ENCODE results near the gene DCDC2.
A peak's percentile ranks its signal among the peaks of the same experiment; 100 is the strongest.
"Not testable (repeated sequence)": the region's sequence is repeated elsewhere in the genome, so short reads cannot be mapped to it uniquely, and the experiment has no call there.

DCDC2 gene

GRCh38 chr6:24381476-24382219, 23.8 kb upstream of the DCDC2 start:
- no peak overlapping the region for H3K4me3 ChIP-seq (ENCODE audit: low read depth, low read length)

- H3K4me3 ChIP-seq (ENCODE audit: low read depth, low read length), result no peak overlapping the region
These were observed 20.7 kb upstream of the DCDC2 start for GRCh38 chr6:24378473-24379097.

DNA sequence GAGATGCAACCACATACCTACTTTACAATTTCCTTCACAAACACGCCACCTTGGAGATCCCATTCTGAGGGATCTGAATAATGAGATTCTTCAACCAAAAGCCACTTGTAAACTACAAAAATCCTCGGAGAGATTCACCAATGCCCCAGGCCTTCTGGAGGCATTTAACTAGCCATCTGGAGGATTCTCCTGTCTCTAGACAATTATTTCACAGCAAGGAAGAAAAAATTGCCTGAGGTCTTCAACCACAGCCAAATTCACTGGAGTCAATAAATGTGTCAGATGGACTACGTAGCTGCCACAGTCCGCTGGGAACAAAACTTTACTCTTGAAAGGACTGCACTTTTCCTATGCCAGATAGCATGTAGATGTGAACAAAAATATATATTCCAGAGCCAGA, 19.0 kb upstream of the DCDC2 start:
- H3K4me3 ChIP-seq (ENCODE audit: low read depth, low read length), result no peak overlapping the region

- H3K4me3 ChIP-seq (ENCODE audit: low read depth, low read length), result no peak overlapping the region
These were observed 16.8 kb upstream of the DCDC2 start for GRCh38 chr6:24374612-24375011.

GRCh38 chr6:24365103-24365633, 7.3 kb upstream of the DCDC2 start:
- not testable (repeated sequence) for H3K4me3 ChIP-seq (ENCODE audit: low read depth, low read length)

DNA sequence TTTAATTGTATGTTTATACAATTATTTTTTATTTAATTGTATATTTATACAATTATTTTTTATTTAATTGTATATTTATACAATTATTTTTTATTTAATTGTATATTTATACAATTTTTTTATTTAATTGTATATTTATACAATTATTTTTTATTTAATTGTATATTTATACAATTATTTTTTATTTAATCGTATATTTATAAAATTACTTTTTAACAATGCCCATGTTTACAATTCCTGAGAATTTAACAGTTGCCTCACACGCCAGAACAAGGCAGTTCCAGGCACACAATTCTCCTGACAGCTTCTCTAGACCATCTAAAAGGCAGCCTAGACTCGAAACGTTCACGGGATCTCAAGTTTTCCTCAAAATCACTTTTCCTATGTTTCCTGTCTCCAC, 4.5 kb upstream of the DCDC2 start:
- H3K4me3 ChIP-seq (ENCODE audit: low read depth, low read length), result not testable (repeated sequence)

DNA sequence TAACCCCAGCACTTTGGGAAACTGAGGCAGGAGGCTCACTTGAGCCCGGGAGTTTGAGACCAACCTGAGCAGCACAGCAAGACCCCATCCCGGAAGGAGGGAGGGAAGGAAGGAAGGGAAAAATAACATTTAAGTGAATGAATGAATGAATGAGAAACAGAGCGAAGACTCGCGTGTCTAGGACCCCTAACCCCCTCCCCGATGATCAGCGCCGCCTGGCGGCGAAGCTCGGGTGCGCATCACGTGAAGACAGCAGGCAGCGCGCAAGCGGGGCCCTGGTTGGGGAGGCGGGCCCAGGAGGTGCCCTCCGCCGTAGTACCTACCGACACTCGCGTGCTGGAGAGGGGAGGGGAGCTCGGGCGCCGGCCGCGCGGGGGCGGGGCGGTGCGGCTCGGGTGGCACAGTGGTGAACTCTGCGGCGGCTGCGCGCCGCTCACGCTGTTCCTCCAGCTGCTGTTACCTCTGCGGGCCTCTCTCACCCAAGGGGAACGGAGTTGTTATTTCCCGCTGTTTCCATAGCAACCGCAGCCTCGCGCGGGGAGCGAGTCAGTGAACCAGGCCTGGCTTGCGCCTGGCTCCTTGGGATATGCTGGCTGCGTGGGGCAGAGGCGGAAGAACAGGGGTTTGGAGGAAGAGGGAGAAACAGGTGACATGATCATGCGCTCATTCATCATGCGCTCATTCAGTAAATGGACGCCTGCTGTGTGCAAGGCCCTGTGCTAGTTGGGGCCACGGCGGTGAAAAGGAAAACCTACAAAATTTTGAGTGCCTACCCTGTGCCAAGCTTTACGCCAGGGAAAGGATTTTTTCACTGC, 2.0 kb upstream of the DCDC2 start:
- H3K4me3 ChIP-seq (ENCODE audit: low read depth, low read length), result peak overlapping the region; percentile 44

- no peak overlapping the region for H3K4me3 ChIP-seq (ENCODE audit: low read depth, low read length)
These were observed 461 bp upstream of the DCDC2 start for GRCh38 chr6:24358219-24358821.

DNA sequence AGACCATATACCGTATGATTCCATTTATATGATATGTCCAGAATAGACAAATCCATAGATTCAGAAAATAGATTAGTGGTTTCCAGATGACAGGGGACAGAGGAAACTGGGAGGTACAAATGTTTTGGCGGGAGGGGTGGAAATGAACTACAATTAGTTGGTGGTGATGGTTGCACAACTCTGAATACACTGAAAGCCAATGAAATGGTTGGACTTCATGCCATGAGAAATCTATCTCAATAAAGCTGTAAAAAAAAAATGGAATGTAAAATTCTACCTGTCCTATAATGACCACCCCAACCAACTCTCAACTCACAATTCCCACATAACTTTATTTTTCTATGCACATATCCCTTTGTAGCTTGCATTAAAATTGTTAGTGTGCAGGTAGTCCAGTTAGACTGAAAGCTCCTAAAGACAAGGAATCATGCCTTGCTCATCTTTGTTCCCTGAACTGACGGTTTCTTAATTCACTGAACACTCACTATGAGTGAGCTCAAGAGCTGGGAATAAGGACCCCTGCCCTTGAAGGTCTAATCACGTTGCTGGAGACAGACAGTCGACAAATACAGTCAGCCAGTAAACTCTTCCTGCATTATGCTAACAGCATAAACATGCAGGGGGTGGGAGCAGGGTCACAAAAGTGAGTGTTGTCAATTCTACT, 1.4 kb downstream of the DCDC2 start:
- no peak overlapping the region for H3K4me3 ChIP-seq (ENCODE audit: low read depth, low read length)

GRCh38 chr6:24355393-24355792, 2.5 kb downstream of the DCDC2 start:
- H3K4me3 ChIP-seq (ENCODE audit: low read depth, low read length), result no peak overlapping the region

DNA sequence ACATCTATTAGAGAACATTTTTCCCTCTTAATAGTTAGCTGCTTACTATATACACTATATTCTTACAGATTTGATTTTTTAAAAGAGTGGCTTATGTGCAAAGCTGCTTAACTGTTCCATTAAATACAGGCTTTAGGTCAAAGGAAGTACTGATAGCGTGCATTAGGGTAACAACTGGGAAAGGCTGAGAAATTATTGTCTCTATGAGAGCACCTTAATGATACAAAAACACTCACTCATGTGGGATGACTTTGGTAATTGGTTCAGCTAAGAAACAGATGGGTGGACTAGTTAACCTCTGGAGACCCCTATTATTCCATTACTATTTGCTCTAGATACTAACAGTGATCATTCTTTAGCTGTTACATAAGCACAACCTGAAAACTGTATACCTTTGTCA, 4.0 kb downstream of the DCDC2 start:
- H3K4me3 ChIP-seq (ENCODE audit: low read depth, low read length), result no peak overlapping the region

- no peak overlapping the region for H3K4me3 ChIP-seq (ENCODE audit: low read depth, low read length)
These were observed 5.4 kb downstream of the DCDC2 start for GRCh38 chr6:24352434-24352833.

DNA sequence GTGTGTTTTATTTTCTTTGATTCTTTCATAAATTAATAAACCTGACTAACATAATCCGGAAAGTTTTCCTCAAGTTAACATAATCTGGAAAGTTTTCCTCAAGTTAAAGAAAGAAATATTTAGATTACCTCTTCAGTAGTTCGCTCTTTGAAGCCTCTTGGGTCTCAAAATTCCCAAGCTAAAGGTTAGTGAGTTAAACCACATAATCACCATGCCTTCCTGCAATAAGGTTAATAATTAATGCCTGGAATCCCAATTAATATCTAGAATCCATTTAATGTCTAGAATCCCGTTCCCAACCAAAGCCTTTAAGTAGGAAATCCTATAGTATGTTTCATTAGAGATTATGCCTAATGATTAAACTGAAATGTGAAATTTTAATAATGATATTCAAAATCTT, 12.9 kb downstream of the DCDC2 start:
- no peak overlapping the region for H3K4me3 ChIP-seq (ENCODE audit: low read depth, low read length)

DNA sequence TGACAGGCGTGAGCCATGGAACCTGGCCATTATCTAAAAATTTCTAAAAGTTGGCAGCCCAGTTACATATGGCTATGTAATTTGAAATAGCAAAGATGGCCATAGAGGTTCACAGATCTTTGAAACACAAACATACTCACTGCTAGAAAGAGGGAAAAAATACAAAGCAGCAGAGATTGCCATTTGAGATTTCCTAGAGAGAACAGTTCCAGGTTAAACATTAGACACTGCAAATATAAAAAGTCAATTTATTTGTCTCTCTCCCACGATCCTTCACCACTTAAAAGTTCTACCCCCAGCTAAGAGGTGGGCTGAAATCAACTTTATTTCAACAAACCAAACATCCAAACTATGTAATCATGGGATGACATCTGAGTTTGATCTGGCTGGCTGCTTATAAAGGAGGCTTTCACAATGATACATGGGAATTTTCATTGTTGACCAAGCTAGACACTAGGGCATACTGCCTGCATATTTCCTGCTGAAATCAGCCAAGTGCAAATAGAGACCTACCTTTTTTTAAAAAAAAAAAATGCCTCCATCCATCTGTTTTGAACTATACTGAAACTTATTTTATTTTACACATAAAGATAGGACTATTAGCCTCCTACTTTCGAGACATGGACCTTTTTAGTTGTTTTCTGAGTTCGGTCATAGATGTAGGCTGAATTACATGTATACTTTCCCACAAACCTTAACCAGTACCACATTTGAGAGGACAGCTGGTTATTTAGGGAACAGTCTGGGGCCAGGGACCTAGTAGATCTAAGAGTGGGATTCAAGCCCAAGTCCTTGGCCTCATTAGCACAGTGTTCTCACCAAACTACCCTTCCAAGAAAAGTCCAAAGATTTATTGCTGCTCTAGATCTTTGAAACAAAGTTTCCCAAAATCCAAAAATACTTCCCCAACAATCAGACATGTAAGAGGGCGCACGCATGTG, 16.6 kb downstream of the DCDC2 start:
- H3K4me3 ChIP-seq (ENCODE audit: low read depth, low read length), result no peak overlapping the region

DNA sequence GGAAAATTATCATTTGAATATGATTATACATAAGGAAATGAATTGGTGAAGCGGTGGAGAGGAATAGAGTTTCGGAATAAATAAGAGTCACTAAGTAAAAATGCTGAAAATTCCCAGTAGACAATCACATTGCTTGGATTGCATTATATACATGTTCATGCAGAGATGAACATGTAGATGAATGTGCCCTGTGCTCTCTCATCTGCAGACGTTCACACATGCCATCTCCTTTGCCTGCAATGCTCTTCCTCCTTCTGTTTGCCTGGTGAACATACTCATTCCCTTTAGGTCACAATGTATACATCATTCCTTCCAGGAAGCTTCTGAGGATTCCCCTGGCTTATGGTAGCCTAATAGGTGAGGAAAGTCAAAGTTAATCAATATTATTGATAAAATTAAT, 17.9 kb downstream of the DCDC2 start:
- no peak overlapping the region for H3K4me3 ChIP-seq (ENCODE audit: low read depth, low read length)

- no peak overlapping the region for H3K4me3 ChIP-seq (ENCODE audit: low read depth, low read length)
These were observed 23.6 kb downstream of the DCDC2 start for GRCh38 chr6:24334285-24334684.

GRCh38 chr6:24332317-24332716, 25.5 kb downstream of the DCDC2 start:
- H3K4me3 ChIP-seq (ENCODE audit: low read depth, low read length), result no peak overlapping the region

DNA sequence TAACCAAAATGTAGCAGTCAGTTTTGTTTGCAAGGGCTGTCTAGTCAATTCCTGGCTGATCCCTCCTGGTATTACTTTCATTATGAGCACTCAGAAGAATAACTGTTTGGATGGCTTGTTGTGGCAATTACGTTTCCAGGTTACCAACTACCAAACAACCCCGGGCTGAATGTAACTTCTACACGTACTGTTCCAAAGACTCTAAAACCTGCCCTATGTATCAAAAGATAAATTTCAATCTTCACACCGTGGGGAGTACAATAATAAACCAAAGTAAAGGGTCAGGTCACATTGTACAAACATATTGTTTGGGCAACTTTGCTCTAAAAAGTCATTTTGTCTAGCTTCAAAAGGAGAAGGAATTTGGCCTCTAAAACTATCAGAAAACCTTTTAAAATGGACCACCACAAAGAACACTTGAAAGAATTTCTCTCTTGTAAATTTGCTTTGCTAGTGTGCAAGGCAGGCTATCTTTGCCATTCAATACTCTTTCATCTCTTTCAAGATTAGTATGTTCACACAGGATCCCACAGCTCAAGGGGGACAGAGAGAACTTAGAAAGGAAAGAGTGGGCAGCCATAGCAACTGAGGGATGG, 27.6 kb downstream of the DCDC2 start:
- H3K4me3 ChIP-seq (ENCODE audit: low read depth, low read length), result no peak overlapping the region

DNA sequence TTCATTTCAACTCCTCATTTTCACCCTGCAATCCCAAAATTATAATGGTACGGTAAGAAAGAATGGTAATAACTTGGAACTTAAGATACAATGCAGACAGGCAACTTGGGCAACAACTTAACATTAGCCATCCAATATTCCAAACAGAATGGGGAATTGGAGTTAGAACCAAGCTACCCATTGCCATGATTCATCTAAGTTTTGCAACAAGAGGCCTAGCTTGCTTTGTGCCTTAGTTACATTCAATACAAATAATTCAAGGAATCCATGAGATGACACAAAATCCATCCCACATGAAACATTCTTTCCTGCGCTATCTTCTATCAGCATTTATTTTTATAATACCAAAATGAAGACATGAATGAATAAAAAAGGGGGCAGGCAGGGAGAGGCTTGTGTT, 28.4 kb downstream of the DCDC2 start:
- H3K4me3 ChIP-seq (ENCODE audit: low read depth, low read length), result no peak overlapping the region

Measured in iPS-11a (cell line).